SU-DHL-6 (cell line): ENCODE results near the gene MEGF6.

Experiments used
- H2AFZ ChIP-seq: fragments of 200-600 bp; sonication (generic); 2 replicates; pipeline ENCODE4 v1.6.1; 2014; ENCODE audit warnings: low read depth, mild to moderate bottlenecking, moderate library complexity, mixed read lengths, antibody characterized with exemption, low read length; ENCODE audit not compliant: severe bottlenecking
- H3F3A ChIP-seq: fragments of 200-600 bp; shearing (Covaris generic); 2 replicates; pipeline ENCODE4 v1.6.0; 2016; ENCODE audit warnings: antibody characterized with exemption, mild to moderate bottlenecking; ENCODE audit not compliant: insufficient read depth
- H3K27ac ChIP-seq: fragments of 200-600 bp; sonication (generic); 2 replicates; pipeline ENCODE4 v1.5.1; 2016; ENCODE audit warnings: low read depth, mild to moderate bottlenecking, low read length, moderate library complexity, mixed read lengths
- H3K27me3 ChIP-seq: fragments of 200-600 bp; sonication (generic), shearing (Covaris generic); 2 replicates; pipeline ENCODE4 v1.6.0; 2014; ENCODE audit warnings: mild to moderate bottlenecking, low read length
- H3K36me3 ChIP-seq: fragments of 200-600 bp; sonication (generic); 2 replicates; pipeline ENCODE4 v1.6.1; 2014; ENCODE audit warnings: mild to moderate bottlenecking, low read length, mixed read lengths
- H3K4me2 ChIP-seq: fragments of 300-600, 200-600 bp; shearing (Covaris generic), sonication (generic); 2 replicates; pipeline ENCODE4 v1.6.0; 2014; ENCODE audit warnings: low read length, low read depth, mild to moderate bottlenecking; ENCODE audit not compliant: poor library complexity, severe bottlenecking
- H3K4me3 ChIP-seq: fragments of 200-600 bp; sonication (generic); 2 replicates; pipeline ENCODE4 v1.5.1; 2014; ENCODE audit warnings: antibody characterized with exemption, low read length, mild to moderate bottlenecking, mixed read lengths; ENCODE audit not compliant: insufficient read depth, poor library complexity, severe bottlenecking
- H3K79me2 ChIP-seq: fragments of 200-600 bp; sonication (generic); 2 replicates; pipeline ENCODE4 v1.6.1; 2014; ENCODE audit warnings: mild to moderate bottlenecking, low read length, moderate library complexity; ENCODE audit not compliant: insufficient read depth
- H3K9ac ChIP-seq: fragments of 200-600 bp; sonication (generic); 2 replicates; pipeline ENCODE4 v1.7.0; 2014; ENCODE audit warnings: mild to moderate bottlenecking, low read length
- H3K9me2 ChIP-seq: fragments of 200-600 bp; sonication (generic); replicated peaks from 2 replicates; pipeline ENCODE4 v1.6.1; 2014; ENCODE audit warnings: low read length; ENCODE audit not compliant: insufficient read depth
- H3K9me3 ChIP-seq: fragments of 200-600 bp; sonication (generic); 2 replicates; pipeline ENCODE4 v1.6.1; 2014; ENCODE audit warnings: low read length, mixed read lengths; ENCODE audit not compliant: insufficient read depth
- H4K20me1 ChIP-seq: fragments of 200-600 bp; sonication (generic); 2 replicates; pipeline ENCODE4 v1.6.1; 2014; ENCODE audit warnings: low read depth, mild to moderate bottlenecking, antibody characterized with exemption, low read length, moderate library complexity, mixed read lengths
- EZH2phosphoT487 ChIP-seq: fragments of 200-600 bp; sonication (generic), shearing (Covaris generic); conservative IDR thresholded peaks from 2 replicates; pipeline ENCODE4 v1.6.1; 2018; ENCODE audit warnings: mild to moderate bottlenecking, antibody characterized with exemption, low read length, moderate library complexity, mixed read lengths
- TF ChIP-seq, protein P1 (sequence below): fragments of 200-600 bp; sonication (generic); IDR thresholded peaks from one replicate; pipeline ENCODE4 v1.5.1; 2017; ENCODE audit warnings: antibody characterized with exemption, mild to moderate bottlenecking, low read length, moderate library complexity; ENCODE audit not compliant: insufficient read depth, poor library complexity, severe bottlenecking

MEGF6 gene

GRCh38 chr1:3601743-3602142 is 9.6 kb downstream of the MEGF6 start:
- Histone ChIP-seq H4K20me1 (no peaks in the 10 kb centered on the region), H2AFZ (no peak overlapping the region), H3K9me3 (no peaks in the 10 kb centered on the region), H3K79me2 (no peaks in the 10 kb centered on the region), H3F3A (no peaks in the 10 kb centered on the region), H3K4me2 (no peak overlapping the region), H3K27ac (no peak overlapping the region), H3K36me3 (no peaks in the 10 kb centered on the region), H3K27me3 (no peaks in the 10 kb centered on the region), H3K9ac (no peak overlapping the region), H3K4me3 (no peak overlapping the region), H3K9me2 (no peaks in the 10 kb centered on the region)
- TF ChIP-seq, protein P1, sequence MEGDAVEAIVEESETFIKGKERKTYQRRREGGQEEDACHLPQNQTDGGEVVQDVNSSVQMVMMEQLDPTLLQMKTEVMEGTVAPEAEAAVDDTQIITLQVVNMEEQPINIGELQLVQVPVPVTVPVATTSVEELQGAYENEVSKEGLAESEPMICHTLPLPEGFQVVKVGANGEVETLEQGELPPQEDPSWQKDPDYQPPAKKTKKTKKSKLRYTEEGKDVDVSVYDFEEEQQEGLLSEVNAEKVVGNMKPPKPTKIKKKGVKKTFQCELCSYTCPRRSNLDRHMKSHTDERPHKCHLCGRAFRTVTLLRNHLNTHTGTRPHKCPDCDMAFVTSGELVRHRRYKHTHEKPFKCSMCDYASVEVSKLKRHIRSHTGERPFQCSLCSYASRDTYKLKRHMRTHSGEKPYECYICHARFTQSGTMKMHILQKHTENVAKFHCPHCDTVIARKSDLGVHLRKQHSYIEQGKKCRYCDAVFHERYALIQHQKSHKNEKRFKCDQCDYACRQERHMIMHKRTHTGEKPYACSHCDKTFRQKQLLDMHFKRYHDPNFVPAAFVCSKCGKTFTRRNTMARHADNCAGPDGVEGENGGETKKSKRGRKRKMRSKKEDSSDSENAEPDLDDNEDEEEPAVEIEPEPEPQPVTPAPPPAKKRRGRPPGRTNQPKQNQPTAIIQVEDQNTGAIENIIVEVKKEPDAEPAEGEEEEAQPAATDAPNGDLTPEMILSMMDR = no peak
- TF ChIP-seq EZH2phosphoT487 = no peak

- H4K20me1 ChIP-seq = no peaks in the 10 kb centered on the region
- no peak overlapping the region for H3K27ac ChIP-seq
- H3K27me3 ChIP-seq = no peaks in the 10 kb centered on the region
- H3K79me2 ChIP-seq = no peaks in the 10 kb centered on the region
- H3K9me3 ChIP-seq = no peaks in the 10 kb centered on the region
- H3F3A ChIP-seq = no peaks in the 10 kb centered on the region
- H3K4me3 ChIP-seq = no peak overlapping the region
- H3K9me2 ChIP-seq = no peaks in the 10 kb centered on the region
- H3K36me3 ChIP-seq = no peaks in the 10 kb centered on the region
- H3K9ac ChIP-seq = no peak overlapping the region
- H2AFZ ChIP-seq = no peak overlapping the region
- TF ChIP-seq, protein P1 = no peak
- no peak for TF ChIP-seq EZH2phosphoT487
- H3K4me2 ChIP-seq = no peak overlapping the region
Observed at GRCh38 chr1:3600354-3600753, 11.0 kb downstream of the MEGF6 start.

DNA sequence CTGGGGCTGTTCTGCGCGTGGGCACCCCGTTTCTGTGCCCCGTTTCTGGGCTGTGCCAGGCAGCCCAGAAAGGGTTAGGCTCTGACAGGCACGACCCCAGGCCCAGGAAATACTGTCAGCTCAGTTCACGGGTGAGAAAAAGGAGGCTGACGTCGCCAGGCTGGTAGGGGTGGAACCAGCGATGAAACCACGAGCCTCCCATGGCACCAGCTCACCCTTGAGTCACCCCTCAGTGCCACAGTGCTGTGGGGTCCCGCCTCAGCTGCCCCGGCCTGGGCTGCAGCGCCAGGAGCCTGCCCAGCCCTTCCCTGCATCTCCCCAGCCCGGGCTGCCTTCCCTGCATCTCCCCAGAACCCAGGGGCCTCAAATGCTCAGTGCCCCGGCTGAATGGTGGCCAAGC is 11.5 kb downstream of the MEGF6 start:
- H3F3A ChIP-seq = no peaks in the 10 kb centered on the region
- no peaks in the 10 kb centered on the region for H3K79me2 ChIP-seq
- H3K9me2 ChIP-seq = no peaks in the 10 kb centered on the region
- H3K9me3 ChIP-seq = no peaks in the 10 kb centered on the region
- no peaks in the 10 kb centered on the region for H3K27me3 ChIP-seq
- no peak for TF ChIP-seq EZH2phosphoT487
- TF ChIP-seq, protein P1 = no peak
- H2AFZ ChIP-seq = no peak overlapping the region
- H4K20me1 ChIP-seq = no peaks in the 10 kb centered on the region
- no peaks in the 10 kb centered on the region for H3K36me3 ChIP-seq
- no peak overlapping the region for H3K4me2 ChIP-seq
- no peak overlapping the region for H3K27ac ChIP-seq
- no peak overlapping the region for H3K9ac ChIP-seq
- H3K4me3 ChIP-seq = no peak overlapping the region
